Testis (tissue), 2 donors: ENCODE data around the gene ISYNA1.

ENCODE experiments used
- CTCF ChIP-seq, 3 experiments: fragments of 450-650 bp in 2 of 3; fragments of 200-600 bp in 1 of 3; sonication (generic) in 1 of 3; IDR thresholded peaks; one replicate each; pipeline ENCODE4 v1.5.1; 2016 to 2019; ENCODE audit warnings: antibody characterized with exemption in 3 of 3, mild to moderate bottlenecking in 2 of 3, moderate library complexity in 1 of 3
- POLR2A ChIP-seq: fragments of 450-650 bp; IDR thresholded peaks from one replicate; pipeline ENCODE4 v1.6.1; 2017; ENCODE audit warnings: antibody characterized with exemption, mild to moderate bottlenecking, moderate library complexity

GRCh38 chr19:18481505-18482222 is 43.7 kb upstream of the ISYNA1 start:
- no peak for TF ChIP-seq CTCF (IDR thresholded peaks at IDR 0.05)
- no peak for TF ChIP-seq POLR2A
